OCI-LY1 (cell line): ENCODE data around the gene PRG3.

Experiments
- CTCF ChIP-seq: fragments of 200-600 bp; sonication (generic), shearing (Covaris generic); IDR thresholded peaks from 2 replicates; pipeline ENCODE4 v1.5.1; 2017; ENCODE audit warnings: mild to moderate bottlenecking, antibody characterized with exemption, low read length, moderate library complexity, mixed read lengths
- EZH2 ChIP-seq: fragments of 200-600 bp; sonication (generic), shearing (Covaris generic); IDR thresholded peaks from 2 replicates; pipeline ENCODE4 v1.8.0; 2017; ENCODE audit warnings: borderline replicate concordance, mixed run types, mild to moderate bottlenecking, antibody characterized with exemption, low read length, moderate library complexity, mixed read lengths

- no peak for TF ChIP-seq CTCF
- no peak for TF ChIP-seq EZH2
Measured at GRCh38 chr11:57416436-57416835, 35.5 kb upstream of the PRG3 start.
